GM19099 (cell line): Measurements from ENCODE around the gene BRICD5.

Source experiments
- POLR2A ChIP-seq: IDR thresholded peaks from 3 replicates; pipeline ENCODE4 v1.6.1; 2011; ENCODE audit warnings: low read depth; ENCODE audit not compliant: insufficient read length; ENCODE audit errors: extremely low read depth

BRICD5 gene

GRCh38 chr16:2181952-2182351 lies 28.7 kb downstream of the BRICD5 start:
- no peak for TF ChIP-seq POLR2A

DNA sequence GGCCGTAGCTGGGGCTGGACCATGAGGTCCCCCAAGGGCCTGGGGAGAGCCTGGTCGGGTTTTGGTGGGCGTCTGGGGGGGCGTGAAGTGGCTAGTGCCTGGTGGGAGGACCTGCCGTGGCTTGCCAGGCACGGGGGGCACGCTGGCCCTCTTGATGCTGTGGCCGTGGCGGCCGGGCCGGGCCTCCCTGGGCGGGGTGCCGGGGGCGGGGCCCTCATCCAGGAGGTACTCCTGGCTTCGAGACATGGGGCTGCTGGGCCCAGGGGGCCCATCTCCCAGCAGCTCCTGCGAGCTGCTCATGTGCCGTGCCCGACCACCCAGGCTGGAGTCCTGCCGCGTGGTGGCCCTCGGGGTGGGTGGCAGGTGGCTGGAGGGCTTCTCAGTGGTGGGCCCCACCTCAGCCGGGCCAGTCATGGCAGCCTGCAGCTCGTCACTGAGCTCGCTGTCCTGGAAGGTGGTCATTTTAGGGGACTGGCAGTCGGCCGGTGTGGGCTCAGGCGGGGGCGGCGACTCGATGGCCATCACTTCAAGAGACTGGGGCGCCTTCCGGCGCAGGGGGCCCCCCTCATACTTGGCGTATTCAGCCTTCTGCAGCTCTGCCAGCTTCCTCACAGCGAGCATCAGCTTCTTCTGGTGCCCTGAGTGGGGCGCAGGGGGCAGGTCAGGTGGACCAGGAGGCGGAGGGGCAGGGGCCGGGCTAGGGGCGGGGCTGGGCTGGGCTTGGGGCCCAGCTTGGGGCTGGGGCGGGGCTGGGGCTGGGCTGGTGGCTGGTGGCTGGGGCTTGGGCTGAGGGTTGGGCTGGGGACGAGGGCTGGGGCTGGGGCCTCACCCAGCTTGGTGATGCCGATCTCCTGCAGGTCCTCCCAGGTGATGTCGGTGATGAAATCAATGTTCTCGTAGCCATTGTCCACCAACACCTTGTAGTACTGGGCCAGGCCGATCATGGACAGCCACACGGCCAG lies 29.4 kb downstream of the BRICD5 start:
- TF ChIP-seq POLR2A, result no peak

DNA sequence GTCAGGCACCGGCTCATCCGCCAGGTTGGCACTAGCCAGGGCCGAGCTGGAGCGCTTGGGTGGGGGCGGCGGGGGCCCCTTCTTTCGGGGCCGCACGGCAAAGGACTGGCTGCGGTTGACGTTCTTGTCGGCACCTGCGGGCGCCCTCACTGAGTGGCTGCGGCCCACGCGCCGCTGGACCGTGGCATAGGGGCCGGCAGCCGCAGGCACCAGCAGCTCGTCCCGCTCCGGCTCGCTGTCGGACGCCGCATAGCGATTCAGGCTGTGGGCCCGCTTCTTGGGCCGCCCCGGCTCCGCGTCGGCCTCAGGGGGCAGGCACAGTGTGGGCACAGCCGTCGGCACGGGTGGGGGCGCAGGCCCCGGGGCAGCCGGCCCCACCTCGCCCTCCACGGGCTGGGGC lies 30.2 kb downstream of the BRICD5 start:
- TF ChIP-seq POLR2A, result no peak

- TF ChIP-seq POLR2A, result no peak
These were observed 31.1 kb downstream of the BRICD5 start for GRCh38 chr16:2179576-2179975.

GRCh38 chr16:2179107-2179501 lies 31.6 kb downstream of the BRICD5 start:
- no peak for TF ChIP-seq POLR2A

DNA sequence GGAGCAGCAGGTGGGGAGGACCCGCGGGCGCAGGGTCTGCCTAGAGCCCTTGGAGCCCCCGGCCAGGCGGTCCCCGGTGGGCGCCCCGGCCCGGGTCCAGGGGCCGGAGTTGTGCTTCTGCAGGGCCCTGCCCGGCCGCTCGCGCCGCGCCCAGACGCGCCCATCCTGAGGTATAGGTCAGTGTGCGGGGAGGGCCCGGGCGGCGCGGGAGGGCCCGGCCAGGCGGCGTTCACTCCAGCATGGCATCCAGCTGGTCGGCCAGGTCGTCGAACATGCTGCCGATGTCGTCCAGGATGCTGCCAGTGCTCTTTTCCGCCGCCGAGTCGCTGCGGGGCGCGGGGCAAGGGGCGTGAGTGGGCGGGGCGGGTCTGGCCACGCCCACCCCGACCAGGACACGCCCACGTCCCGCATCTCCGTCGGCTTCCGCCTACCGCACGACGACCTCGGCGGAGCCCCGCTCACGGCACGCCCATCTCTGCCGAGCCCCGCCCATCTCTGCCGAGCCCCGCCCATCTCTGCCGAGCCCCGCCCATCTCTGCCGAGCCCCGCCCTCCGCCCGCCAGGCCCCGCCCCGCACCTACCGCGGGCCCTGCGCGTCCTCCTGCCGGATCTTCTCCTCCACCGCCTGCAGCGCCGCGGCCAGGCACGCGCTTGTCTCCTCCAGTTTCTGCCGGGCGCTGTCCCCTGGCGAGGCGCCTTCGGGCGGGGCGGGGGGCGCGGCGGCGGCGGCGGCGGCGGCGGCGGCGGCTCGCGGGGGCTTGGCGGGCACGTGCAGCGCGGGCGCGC lies 32.1 kb downstream of the BRICD5 start:
- no peak for TF ChIP-seq POLR2A

GRCh38 chr16:2177561-2177960 lies 33.1 kb downstream of the BRICD5 start:
- TF ChIP-seq POLR2A, result no peak

DNA sequence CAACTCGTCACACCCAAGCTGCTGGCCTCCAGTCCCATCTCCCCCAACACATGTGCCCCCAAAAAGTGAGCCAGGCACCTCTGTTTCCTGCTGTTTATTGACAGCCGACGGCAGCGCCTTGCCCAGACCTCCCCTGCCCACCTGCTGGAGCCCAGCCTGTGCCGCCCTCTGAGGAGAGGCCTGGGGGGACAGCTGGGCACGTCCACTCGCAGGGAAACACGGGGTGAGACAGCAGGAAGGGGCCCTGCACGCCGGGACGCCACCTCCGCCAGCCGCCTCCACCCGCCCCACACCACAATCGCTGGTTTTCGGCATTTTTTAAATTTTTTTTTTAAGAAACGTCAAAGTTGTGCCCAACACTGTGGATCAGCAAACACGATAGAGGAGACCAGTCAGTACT lies 33.6 kb downstream of the BRICD5 start:
- no peak for TF ChIP-seq POLR2A

DNA sequence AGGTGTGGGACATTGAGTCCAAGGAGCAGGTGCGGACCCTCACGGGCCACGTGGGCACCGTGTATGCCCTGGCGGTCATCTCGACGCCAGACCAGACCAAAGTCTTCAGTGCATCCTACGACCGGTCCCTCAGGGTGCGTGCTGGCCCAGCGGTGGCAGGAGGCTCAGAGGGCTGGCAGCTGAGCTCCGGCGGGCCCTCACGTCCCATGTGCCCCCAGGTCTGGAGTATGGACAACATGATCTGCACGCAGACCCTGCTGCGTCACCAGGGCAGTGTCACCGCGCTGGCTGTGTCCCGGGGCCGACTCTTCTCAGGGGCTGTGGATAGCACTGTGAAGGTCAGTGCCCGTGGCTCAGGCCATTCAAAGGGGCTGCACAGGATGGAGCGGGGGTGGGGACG lies 34.6 kb downstream of the BRICD5 start:
- no peak for TF ChIP-seq POLR2A

GRCh38 chr16:2175454-2175853 lies 35.2 kb downstream of the BRICD5 start:
- no peak for TF ChIP-seq POLR2A

- no peak for TF ChIP-seq POLR2A
These were observed 36.1 kb downstream of the BRICD5 start for GRCh38 chr16:2174396-2175131.

DNA sequence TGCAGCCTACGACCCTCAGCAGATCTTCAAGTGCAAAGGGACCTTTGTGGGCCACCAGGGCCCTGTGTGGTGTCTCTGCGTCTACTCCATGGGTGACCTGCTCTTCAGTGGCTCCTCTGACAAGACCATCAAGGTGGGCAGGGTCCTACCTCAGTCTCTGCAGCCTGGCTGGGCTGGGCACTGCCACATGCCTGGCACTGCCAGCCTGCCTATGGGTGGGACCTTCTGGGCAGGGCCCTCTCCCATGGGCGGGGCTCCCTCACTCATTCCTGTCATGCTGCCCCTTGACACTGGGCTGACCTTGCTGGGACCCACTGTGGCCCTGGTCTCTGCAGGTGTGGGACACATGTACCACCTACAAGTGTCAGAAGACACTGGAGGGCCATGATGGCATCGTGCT lies 36.7 kb downstream of the BRICD5 start:
- TF ChIP-seq POLR2A, result no peak

- TF ChIP-seq POLR2A, result no peak
These were observed 37.3 kb downstream of the BRICD5 start for GRCh38 chr16:2173366-2173765.

DNA sequence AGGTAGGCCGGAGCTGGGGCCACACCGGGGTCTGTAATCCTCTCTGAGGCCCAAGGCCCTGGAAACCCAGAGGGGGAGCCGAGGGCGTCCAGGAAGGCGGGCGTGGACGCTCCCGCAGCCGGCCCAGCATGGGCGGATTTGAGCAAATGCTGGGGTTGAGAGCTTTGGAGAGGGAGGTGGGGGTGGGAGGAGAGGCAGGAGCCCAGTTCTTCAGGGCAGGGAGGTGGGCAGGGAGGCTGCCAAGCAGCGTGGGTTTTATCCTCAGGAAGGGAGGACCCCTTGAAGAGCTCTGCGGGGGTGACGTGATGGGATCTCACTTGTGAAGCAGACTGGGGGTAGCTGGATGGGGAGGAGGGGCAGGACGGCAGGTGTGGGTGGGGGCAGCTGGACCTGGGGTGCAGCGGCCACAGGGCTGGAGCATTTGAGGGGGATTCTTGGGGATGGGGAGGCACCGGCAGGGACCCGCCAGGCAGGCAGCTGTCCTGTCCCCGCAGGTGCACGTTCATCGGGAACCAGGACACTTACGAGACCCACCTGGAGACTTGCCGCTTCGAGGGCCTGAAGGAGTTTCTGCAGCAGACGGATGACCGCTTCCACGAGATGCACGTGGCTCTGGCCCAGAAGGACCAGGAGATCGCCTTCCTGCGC lies 37.9 kb downstream of the BRICD5 start:
- no peak for TF ChIP-seq POLR2A

DNA sequence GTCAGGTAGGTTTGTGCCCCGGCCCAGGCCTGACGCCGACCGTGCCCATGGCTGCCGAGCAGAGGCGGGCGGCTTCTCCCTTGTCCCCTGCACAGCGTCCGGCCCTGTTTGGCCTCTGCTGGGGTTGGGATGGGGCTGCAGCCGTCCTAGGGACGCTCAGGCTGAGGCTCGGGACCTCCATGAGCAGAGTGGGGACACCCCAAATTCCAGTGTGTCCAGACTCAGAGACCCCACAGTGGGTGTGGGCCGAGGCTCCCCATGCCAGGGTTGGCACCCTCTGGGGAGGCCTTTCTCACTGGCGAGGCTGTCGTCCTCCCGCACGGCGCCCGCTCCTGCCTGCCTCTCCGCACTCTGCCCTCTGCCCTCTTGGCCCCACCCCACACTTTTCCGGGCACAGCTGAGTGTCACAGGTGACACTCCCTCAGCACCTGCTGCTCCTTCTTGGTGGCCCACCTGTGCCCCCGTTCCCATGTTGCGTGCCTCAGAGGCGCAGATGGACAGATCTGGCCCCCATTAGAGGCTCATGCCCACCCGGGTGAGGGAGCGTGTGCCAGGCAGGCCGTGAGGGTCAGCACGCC lies 39.0 kb downstream of the BRICD5 start:
- no peak for TF ChIP-seq POLR2A
